Heart left ventricle (tissue), 16 donors: Measurements from ENCODE around the gene TANK. TPM values are rescaled to one million over a fixed set of nuclear protein-coding genes. Genes with fewer than 3 reads are reported as not detected.
A peak's percentile ranks its signal among the peaks of the same experiment; 100 is the strongest.

ENCODE experiments used
- ATAC-seq, 4 donors: fragments of 200-7000 bp; cut with Tn5 transposase; one replicate each; pipeline ENCODE4 v1.9.1; 2020 to 2022; ENCODE audit warnings: moderate library complexity in 4 of 4, mild to moderate bottlenecking in 3 of 4, moderate number of reproducible peaks in 1 of 4
- DNase-seq, 5 donors: peaks; one replicate each; pipeline ENCODE4 v3.0.0-alpha.2; 2020
- H3K27ac ChIP-seq, 12 donors: fragments of 200-600 bp; sonication (generic) in 4 of 12; one replicate each; pipeline versions ENCODE4 v1.5.0 to v1.8.0; 2016 to 2022; ENCODE audit warnings: mild to moderate bottlenecking in 2 of 12
- H3K27me3 ChIP-seq, 9 donors: fragments of 200-600 bp; sonication (generic) in 2 of 9; one replicate each; pipeline versions ENCODE4 v1.5.1 to v1.8.0; 2016 to 2022; ENCODE audit warnings: mild to moderate bottlenecking in 3 of 9
- H3K36me3 ChIP-seq, 9 donors: fragments of 200-600 bp; sonication (generic) in 2 of 9; one replicate each; pipeline versions ENCODE4 v1.5.0 to v1.8.0; 2018 to 2022; ENCODE audit warnings: mild to moderate bottlenecking in 2 of 9
- H3K4me1 ChIP-seq, 12 donors: fragments of 200-600 bp; sonication (generic) in 4 of 12; one replicate each; pipeline versions ENCODE4 v1.5.0 to v1.8.0; 2016 to 2022; ENCODE audit warnings: mild to moderate bottlenecking in 3 of 12
- H3K4me3 ChIP-seq, 12 donors: fragments of 200-600 bp; sonication (generic) in 4 of 12; one replicate each; pipeline versions ENCODE4 v1.5.0 to v1.8.0; 2017 to 2022; ENCODE audit warnings: mild to moderate bottlenecking in 9 of 12, moderate library complexity in 4 of 12
- H3K9me3 ChIP-seq, 12 donors: fragments of 200-600 bp; sonication (generic) in 4 of 12; one replicate each; pipeline versions ENCODE4 v1.5.0 to v1.8.0; 2016 to 2022; ENCODE audit warnings: mild to moderate bottlenecking in 1 of 12
- CTCF ChIP-seq, 12 donors: fragments of 200-600 bp; sonication (generic) in 4 of 12; IDR thresholded peaks; one replicate each; pipeline versions ENCODE4 v1.5.0 to v1.8.0; 2018 to 2022; ENCODE audit warnings: antibody characterized with exemption in 12 of 12, mild to moderate bottlenecking in 5 of 12
- POLR2A ChIP-seq, 2 donors: fragments of 450-650 bp; IDR thresholded peaks; one replicate each; pipeline ENCODE4 v1.6.1; 2017; ENCODE audit warnings: antibody characterized with exemption in 2 of 2, mild to moderate bottlenecking in 2 of 2, moderate library complexity in 2 of 2
- WGBS, 4 donors: extraction: QIAGEN DNeasy Blood & Tissue Kit in 2 of 4; methylation state at CpG; one replicate each; pipeline versions ENCODE4 v1.1.5 to v1.1.7; 2013 to 2018; 5-methylcytosine and 5-hydroxymethylcytosine counted together
- intact Hi-C, 10 donors: fragments of 100-400 bp; cut with DNase I; formaldehyde crosslinking; loops; one replicate each; pipeline versions ENCODE4 v1.11.1 to v1.14.2; 2022
- polyA plus RNA-seq, 2 donors: library from polyadenylated mRNA; stranded (reverse); fragments of 200-250 nt; gene quantifications; one replicate each; pipeline ENCODE4 v1.2.3, GENCODE V29; 2013
- total RNA-seq, 9 donors: library from RNA; depleted of rRNA in 2 of 9; stranded (reverse); fragments of >200 nt in 2 of 9; fragmentation: NEBNext Ultra II Directional in 3 of 9; extraction: Animal tissue kit (Norgen Biotek cat#: 25700) in 3 of 9; gene quantifications; one replicate each; pipeline versions ENCODE4 v1.1.0 to v1.2.4, GENCODE V29; 2016 to 2023
- donor health status: ischemic (EF 13 %, LVEDD 7.1; RV severe dilation, severe dysfunction).
- donor health status: healthy with polysubstance abuse.
- donor health status: DM: no; HTN: yes; CAD: no.
- donor health status: DM: no; HTN: no; CAD: no.
- donor health status: ischemic (EF 25% LVEDD 6.9; RV normal size, moderate dysfunction).
- donor health status: ischemic (EF 25% LVEDD 5.7; RV mildly dilated, moderate dysfunction).
- donor health status: healthy.
- donor health status: DM: yes; HTN: yes; CAD: no.
- donor health status: ischemic (EF 35%, LVEDD 5.7; RV mildly dilated, moderate dysfunction).
- donor health status: nonischemic (EF 11% LVEDD 7.7; RV severe dilation, severe dysfunction).
- donor health status: DM: yes; HTN: yes; CAD: no.
- donor health status: PGD.
- donor health status: ischemic (EF 29% LVEDD 5.4; RV normal size, mild dysfunction).
- donor health status: nonischemic (EF 23%, LVEDD 6.1; RV moderate dilation, normal function).

TANK gene
- total and polyA plus RNA-seq, 11 donors, result 15.4 to 58.5 (median 32.4) TPM

- Histone ChIP-seq H3K27ac (no peak overlapping the region), H3K4me1 (peaks cover 0 to 4% (median 0%) of the 10 kb centered on the region in 12 donors)
Observed at GRCh38 chr2:161146209-161146775, 13.9 kb upstream of the TANK start.

GRCh38 chr2:161146996-161147395, 13.2 kb upstream of the TANK start:
- Histone ChIP-seq H3K36me3 (no peaks in the 10 kb centered on the region), H3K9me3 (peaks cover 0 to 58% (median 29%) of the 10 kb centered on the region in 12 donors), H3K4me3 (no peak overlapping the region), H3K27me3 (no peaks in the 10 kb centered on the region), H3K4me1 (no peaks in the 10 kb centered on the region), H3K27ac (no peak overlapping the region)
- ATAC-seq, result peak; percentile 39 to 84 (median 56)
- WGBS, 4 donors, result 60 to 100% (median 82%) methylated on average over 2 to 3 of the region's 3 CpGs
- intact Hi-C loops, result no loop called here
- TF ChIP-seq CTCF (IDR thresholded peaks at IDR 0.05) (no peak), POLR2A (IDR thresholded peaks at IDR 0.05) (no peak)
- peak; percentile 21 to 68 (median 41) for DNase-seq

More at GRCh38 chr2:161146209-161146775, 13.9 kb upstream of the TANK start:
- no peak for TF ChIP-seq POLR2A (IDR thresholded peaks at IDR 0.05)
- TF ChIP-seq CTCF (IDR thresholded peaks at IDR 0.05), result no peak
- DNase-seq (no peak), ATAC-seq (no peak)
- intact Hi-C loops, result no loop called here
- H3K4me3 ChIP-seq, result no peak overlapping the region
- no peaks in the 10 kb centered on the region for H3K27me3 ChIP-seq
- peaks cover 0 to 51% (median 24%) of the 10 kb centered on the region in 12 donors for H3K9me3 ChIP-seq
- H3K36me3 ChIP-seq, result no peaks in the 10 kb centered on the region

GRCh38 chr2:161147856-161148255, 12.4 kb upstream of the TANK start:
- Histone ChIP-seq H3K9me3 (peaks cover 0 to 61% (median 31%) of the 10 kb centered on the region in 12 donors), H3K36me3 (no peaks in the 10 kb centered on the region), H3K27ac (no peak overlapping the region), H3K27me3 (no peaks in the 10 kb centered on the region), H3K4me3 (no peak overlapping the region), H3K4me1 (no peaks in the 10 kb centered on the region)
- intact Hi-C loops, result no loop called here
- ATAC-seq, result no peak
- no peak for DNase-seq
- TF ChIP-seq POLR2A (IDR thresholded peaks at IDR 0.05), result no peak
- TF ChIP-seq CTCF (IDR thresholded peaks at IDR 0.05), result no peak
- 90 to 100% (median 93%) methylated on average over 1 of the region's 1 CpG for WGBS, 4 donors

GRCh38 chr2:161150704-161151103, 9.5 kb upstream of the TANK start:
- 91 to 95% (median 93%) methylated on average over 4 of the region's 4 CpGs for WGBS, 4 donors
- Histone ChIP-seq H3K27ac (no peak overlapping the region), H3K9me3 (peaks cover 0 to 54% (median 31%) of the 10 kb centered on the region in 12 donors), H3K4me3 (no peak overlapping the region), H3K27me3 (no peaks in the 10 kb centered on the region), H3K36me3 (no peaks in the 10 kb centered on the region), H3K4me1 (no peaks in the 10 kb centered on the region)
- no peak for TF ChIP-seq POLR2A (IDR thresholded peaks at IDR 0.05)
- TF ChIP-seq CTCF (IDR thresholded peaks at IDR 0.05), result no peak
- no peak for DNase-seq
- intact Hi-C loops, result no loop called here
- ATAC-seq, result no peak
